PFSK-1 (cell line): Measurements from ENCODE around the gene SUPT5H.

ENCODE experiments used
- REST ChIP-seq, 2 experiments: IDR thresholded peaks; 2 replicates each; pipeline versions ENCODE4 v1.6.1 to v1.8.0; 2011 to 2012; ENCODE audit warnings: low read depth in 2 of 2, low read length in 2 of 2, control low read depth in 1 of 2, inconsistent platforms in 1 of 2, mild to moderate bottlenecking in 1 of 2, moderate library complexity in 1 of 2; ENCODE audit not compliant: insufficient read depth in 1 of 2
- SIN3A ChIP-seq: IDR thresholded peaks from 2 replicates; pipeline ENCODE4 v1.6.1; 2012; ENCODE audit warnings: mild to moderate bottlenecking, low read length, moderate library complexity, borderline replicate concordance; ENCODE audit not compliant: insufficient read depth
- TAF1 ChIP-seq: IDR thresholded peaks from 2 replicates; pipeline ENCODE4 v1.6.1; 2012; ENCODE audit warnings: low read length, control low read depth, borderline replicate concordance; ENCODE audit not compliant: insufficient read depth

- TF ChIP-seq SIN3A (no peak), REST (IDR thresholded peaks at IDR 0.05; ENCODE audit: insufficient read depth in 1 of 2, low read depth in 2 of 2, low read length in 2 of 2) (no peak), TAF1 (no peak)
These were observed 39.3 kb upstream of the SUPT5H start for GRCh38 chr19:39405958-39406655.
